NCI-H2196 treated with DMSO at 0.1 percent for 48 hours (cell line): ENCODE data around the gene MRAS.

Experiments
- DNase-seq: peaks from one replicate; lab custom pipeline; 2025; ENCODE audit not compliant: unreplicated experiment; lab: John Stamatoyannopoulos, UW

Gene MRAS

GRCh38 chr3:138384976-138385375, 36.6 kb downstream of the MRAS start:
- no peak for DNase-seq

- DNase-seq, result no peak
Observed at GRCh38 chr3:138389144-138389601, 40.8 kb downstream of the MRAS start.

GRCh38 chr3:138389841-138390581, 41.6 kb downstream of the MRAS start:
- peak; percentile 53 for DNase-seq

- DNase-seq, result no peak
Observed at GRCh38 chr3:138390582-138390932, 42.2 kb downstream of the MRAS start.

GRCh38 chr3:138394156-138394555, 45.8 kb downstream of the MRAS start:
- no peak for DNase-seq

GRCh38 chr3:138394686-138395085, 46.3 kb downstream of the MRAS start:
- no peak for DNase-seq

GRCh38 chr3:138395865-138396751, 47.7 kb downstream of the MRAS start:
- no peak for DNase-seq

- no peak for DNase-seq
Observed at GRCh38 chr3:138396752-138397410, 48.5 kb downstream of the MRAS start.

- DNase-seq, result no peak
Observed at GRCh38 chr3:138397983-138398382, 49.6 kb downstream of the MRAS start.

GRCh38 chr3:138398791-138399575, 50.6 kb downstream of the MRAS start:
- DNase-seq, result no peak

GRCh38 chr3:138399766-138400165, 51.4 kb downstream of the MRAS start:
- peak; percentile 17 for DNase-seq

- DNase-seq, result no peak
Observed at GRCh38 chr3:138400651-138401070, 52.3 kb downstream of the MRAS start.

- no peak for DNase-seq
Observed at GRCh38 chr3:138401834-138402233, 53.5 kb downstream of the MRAS start.

- DNase-seq, result no peak
Observed at GRCh38 chr3:138404121-138404520, 55.7 kb downstream of the MRAS start.

- no peak for DNase-seq
Observed at GRCh38 chr3:138405001-138405400, 56.6 kb downstream of the MRAS start.

GRCh38 chr3:138405486-138405885, 57.1 kb downstream of the MRAS start:
- no peak for DNase-seq

GRCh38 chr3:138406606-138407005, 58.2 kb downstream of the MRAS start:
- DNase-seq, result no peak

- no peak for DNase-seq
Observed at GRCh38 chr3:138407236-138407907, 59.0 kb downstream of the MRAS start.

- DNase-seq, result no peak
Observed at GRCh38 chr3:138408751-138409570, 60.6 kb downstream of the MRAS start.
